Liver (tissue), 3 donors: ENCODE measurements around the gene FAM228B.

ENCODE experiments used
- EGR1 ChIP-seq, 2 donors: IDR thresholded peaks; 2 replicates each; pipeline ENCODE4 v1.6.1; 2016 to 2018; ENCODE audit warnings: antibody characterized with exemption in 2 of 2, low read depth in 2 of 2
- FOXA1 ChIP-seq: IDR thresholded peaks from 2 replicates; pipeline ENCODE4 v1.6.1; 2016; ENCODE audit warnings: antibody characterized with exemption
- HNF4A ChIP-seq, 2 donors: conservative IDR thresholded peaks; 2 replicates each; pipeline ENCODE4 v1.6.1; 2016; ENCODE audit warnings: antibody characterized with exemption in 2 of 2, mild to moderate bottlenecking in 2 of 2
- RAD21 ChIP-seq, 2 donors: IDR thresholded peaks; 2 replicates each; pipeline ENCODE4 v1.6.1; 2016; ENCODE audit warnings: antibody characterized with exemption in 2 of 2, mild to moderate bottlenecking in 2 of 2
- REST ChIP-seq: IDR thresholded peaks from 2 replicates; pipeline ENCODE4 v1.6.1; 2016; ENCODE audit warnings: antibody characterized with exemption, mild to moderate bottlenecking
- RXRA ChIP-seq, 2 donors: IDR thresholded peaks; 2 replicates each; pipeline ENCODE4 v1.6.1; 2017 to 2018; ENCODE audit warnings: antibody characterized with exemption in 2 of 2, mild to moderate bottlenecking in 1 of 2
- TAF1 ChIP-seq: conservative IDR thresholded peaks from 2 replicates; pipeline ENCODE4 v1.6.1; 2016; ENCODE audit warnings: antibody characterized with exemption, mild to moderate bottlenecking
- YY1 ChIP-seq: IDR thresholded peaks from 2 replicates; pipeline ENCODE4 v1.6.1; 2016; ENCODE audit warnings: antibody characterized with exemption, mild to moderate bottlenecking
- ZBTB33 ChIP-seq: IDR thresholded peaks from 2 replicates; pipeline ENCODE4 v1.6.1; 2016; ENCODE audit warnings: antibody characterized with exemption
- TF ChIP-seq, protein P1 (sequence below): fragments of 150-350 bp; IDR thresholded peaks from 2 replicates; pipeline ENCODE4 v1.5.1; 2017; ENCODE audit warnings: improper control_type of control experiment, low read depth, low read length; ENCODE audit not compliant: missing input control
- donor health status: healthy.
- donor health status: healthy.

DNA sequence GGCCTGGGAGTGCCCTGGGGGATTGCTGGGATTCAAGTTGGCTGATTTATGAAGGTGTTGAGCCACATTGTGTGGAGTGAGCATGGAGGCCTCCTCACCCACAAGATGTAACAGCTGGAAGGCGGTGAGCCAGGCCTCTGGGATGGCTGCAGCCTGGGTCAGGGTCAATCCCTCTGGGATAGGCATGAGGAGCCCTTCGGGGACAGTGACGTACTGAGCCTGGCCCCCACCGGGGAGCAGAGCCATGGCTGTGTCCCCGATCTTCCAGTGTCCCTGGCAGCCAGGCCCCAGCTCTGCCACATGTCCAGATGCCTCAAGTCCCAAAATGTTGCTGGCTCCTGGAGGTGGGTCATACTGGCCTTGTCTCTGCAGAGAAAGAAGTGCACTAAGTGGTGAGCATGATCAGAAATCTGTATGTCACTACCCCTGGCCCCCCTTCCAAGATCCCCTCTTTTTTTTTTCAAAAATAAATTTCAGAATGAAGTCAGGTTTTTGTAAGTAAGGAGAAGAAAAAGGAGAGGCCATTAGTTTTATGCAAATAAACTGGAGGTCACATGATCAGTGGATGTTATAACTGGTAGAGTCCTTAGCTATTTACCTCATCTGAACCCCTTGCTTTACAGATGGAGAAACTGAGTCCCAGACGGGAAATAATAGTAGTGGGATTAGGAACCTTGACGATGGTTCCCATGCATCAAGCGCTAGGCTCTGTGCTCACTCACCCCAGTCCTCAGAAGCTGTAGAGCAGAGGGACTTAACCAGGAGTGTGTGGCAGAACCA is 40.3 kb upstream of the FAM228B start:
- no peak for TF ChIP-seq RAD21 (IDR thresholded peaks at IDR 0.05)
- TF ChIP-seq YY1 = no peak
- TF ChIP-seq, protein P1, sequence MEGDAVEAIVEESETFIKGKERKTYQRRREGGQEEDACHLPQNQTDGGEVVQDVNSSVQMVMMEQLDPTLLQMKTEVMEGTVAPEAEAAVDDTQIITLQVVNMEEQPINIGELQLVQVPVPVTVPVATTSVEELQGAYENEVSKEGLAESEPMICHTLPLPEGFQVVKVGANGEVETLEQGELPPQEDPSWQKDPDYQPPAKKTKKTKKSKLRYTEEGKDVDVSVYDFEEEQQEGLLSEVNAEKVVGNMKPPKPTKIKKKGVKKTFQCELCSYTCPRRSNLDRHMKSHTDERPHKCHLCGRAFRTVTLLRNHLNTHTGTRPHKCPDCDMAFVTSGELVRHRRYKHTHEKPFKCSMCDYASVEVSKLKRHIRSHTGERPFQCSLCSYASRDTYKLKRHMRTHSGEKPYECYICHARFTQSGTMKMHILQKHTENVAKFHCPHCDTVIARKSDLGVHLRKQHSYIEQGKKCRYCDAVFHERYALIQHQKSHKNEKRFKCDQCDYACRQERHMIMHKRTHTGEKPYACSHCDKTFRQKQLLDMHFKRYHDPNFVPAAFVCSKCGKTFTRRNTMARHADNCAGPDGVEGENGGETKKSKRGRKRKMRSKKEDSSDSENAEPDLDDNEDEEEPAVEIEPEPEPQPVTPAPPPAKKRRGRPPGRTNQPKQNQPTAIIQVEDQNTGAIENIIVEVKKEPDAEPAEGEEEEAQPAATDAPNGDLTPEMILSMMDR = no peak
- no peak for TF ChIP-seq FOXA1
- no peak for TF ChIP-seq EGR1 (IDR thresholded peaks at IDR 0.05; ENCODE audit: low read depth in 2 of 2)
- no peak for TF ChIP-seq REST
- no peak for TF ChIP-seq HNF4A (conservative IDR thresholded peaks at IDR 0.05)
- no peak for TF ChIP-seq ZBTB33
- no peak for TF ChIP-seq TAF1
- TF ChIP-seq RXRA (IDR thresholded peaks at IDR 0.05) = no peak
